ENCODE results near the gene HS1BP3.
A peak's percentile ranks its signal among the peaks of the same experiment; 100 is the strongest.

HS1BP3 gene

GRCh38 chr2:20663196-20664070 lies 12.5 kb upstream of the HS1BP3 start:
- DNase-seq (ENCODE audit: low read depth), result no peak

- DNase-seq (ENCODE audit: low read depth), result no peak
These were observed 11.5 kb upstream of the HS1BP3 start for GRCh38 chr2:20662308-20662937.

- peak; percentile 54 for DNase-seq (ENCODE audit: low read depth)
These were observed 10.8 kb upstream of the HS1BP3 start for GRCh38 chr2:20661421-20662307.

GRCh38 chr2:20660506-20661420 lies 9.9 kb upstream of the HS1BP3 start:
- peak; percentile 60 for DNase-seq (ENCODE audit: low read depth)

GRCh38 chr2:20657522-20658235 lies 6.8 kb upstream of the HS1BP3 start:
- DNase-seq (ENCODE audit: low read depth), result no peak

GRCh38 chr2:20656561-20656960 lies 5.7 kb upstream of the HS1BP3 start:
- no peak for DNase-seq (ENCODE audit: low read depth)

- no peak for DNase-seq (ENCODE audit: low read depth)
These were observed 3.6 kb upstream of the HS1BP3 start for GRCh38 chr2:20654535-20654813.

- no peak for DNase-seq (ENCODE audit: low read depth)
These were observed 3.0 kb upstream of the HS1BP3 start for GRCh38 chr2:20653695-20654534.

- no peak for DNase-seq (ENCODE audit: low read depth)
These were observed 2.0 kb upstream of the HS1BP3 start for GRCh38 chr2:20652673-20653575.

GRCh38 chr2:20652141-20652540 lies 1.2 kb upstream of the HS1BP3 start:
- no peak for DNase-seq (ENCODE audit: low read depth)

- DNase-seq (ENCODE audit: low read depth), result no peak
These were observed 817 bp upstream of the HS1BP3 start for GRCh38 chr2:20651731-20652099.

- no peak for DNase-seq (ENCODE audit: low read depth)
These were observed 463 bp downstream of the HS1BP3 start for GRCh38 chr2:20650393-20650876.

GRCh38 chr2:20649976-20650375 lies 922 bp downstream of the HS1BP3 start:
- DNase-seq (ENCODE audit: low read depth), result no peak

- DNase-seq (ENCODE audit: low read depth), result no peak
These were observed 1.3 kb downstream of the HS1BP3 start for GRCh38 chr2:20649576-20649975.

- DNase-seq (ENCODE audit: low read depth), result no peak
These were observed 2.1 kb downstream of the HS1BP3 start for GRCh38 chr2:20648831-20649230.

- DNase-seq (ENCODE audit: low read depth), result no peak
These were observed 2.7 kb downstream of the HS1BP3 start for GRCh38 chr2:20648206-20648605.

- no peak for DNase-seq (ENCODE audit: low read depth)
These were observed 3.2 kb downstream of the HS1BP3 start for GRCh38 chr2:20647738-20648137.

GRCh38 chr2:20647211-20647610 lies 3.7 kb downstream of the HS1BP3 start:
- DNase-seq (ENCODE audit: low read depth), result no peak

- DNase-seq (ENCODE audit: low read depth), result no peak
These were observed 4.5 kb downstream of the HS1BP3 start for GRCh38 chr2:20646446-20646845.

Measured in stromal cell of bone marrow (primary cell).